Measurements from ENCODE around the gene ZDHHC9.
A peak's percentile ranks its signal among the peaks of the same experiment; 100 is the strongest.

Gene ZDHHC9

GRCh38 chrX:129831091-129831885, 12.4 kb downstream of the ZDHHC9 start:
- no peak for DNase-seq (ENCODE audit: low spot score)
- TF ChIP-seq CTCF (IDR thresholded peaks at IDR 0.05; ENCODE audit: extremely low read depth, missing control alignments): no peak

GRCh38 chrX:129830494-129830893, 13.2 kb downstream of the ZDHHC9 start:
- DNase-seq (ENCODE audit: low spot score): no peak
- no peak for TF ChIP-seq CTCF (IDR thresholded peaks at IDR 0.05; ENCODE audit: extremely low read depth, missing control alignments)

GRCh38 chrX:129825746-129826505, 17.8 kb downstream of the ZDHHC9 start:
- no peak for TF ChIP-seq CTCF (IDR thresholded peaks at IDR 0.05; ENCODE audit: extremely low read depth, missing control alignments)
- DNase-seq (ENCODE audit: low spot score): no peak

DNA sequence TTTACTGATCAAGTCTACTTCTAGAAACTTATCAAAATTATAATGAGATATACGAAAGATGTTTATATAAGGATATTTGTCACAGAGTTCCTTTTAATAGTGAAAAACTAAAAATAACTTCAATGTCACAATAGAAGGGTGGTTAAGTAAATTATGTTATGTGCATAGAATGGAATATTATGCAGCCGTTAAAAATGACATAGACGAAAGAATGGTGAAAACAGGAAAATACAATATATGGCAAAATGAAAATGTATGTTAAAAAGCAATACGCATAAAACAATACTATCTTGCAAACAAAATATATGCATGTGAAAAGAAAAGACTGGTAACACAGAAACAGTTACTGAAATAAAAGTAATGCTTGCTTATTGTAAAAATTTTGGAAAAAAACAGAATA, 19.1 kb downstream of the ZDHHC9 start:
- DNase-seq (ENCODE audit: low spot score): no peak
- TF ChIP-seq CTCF (IDR thresholded peaks at IDR 0.05; ENCODE audit: extremely low read depth, missing control alignments): no peak

GRCh38 chrX:129823522-129823921, 20.2 kb downstream of the ZDHHC9 start:
- no peak for DNase-seq (ENCODE audit: low spot score)
- no peak for TF ChIP-seq CTCF (IDR thresholded peaks at IDR 0.05; ENCODE audit: extremely low read depth, missing control alignments)

DNA sequence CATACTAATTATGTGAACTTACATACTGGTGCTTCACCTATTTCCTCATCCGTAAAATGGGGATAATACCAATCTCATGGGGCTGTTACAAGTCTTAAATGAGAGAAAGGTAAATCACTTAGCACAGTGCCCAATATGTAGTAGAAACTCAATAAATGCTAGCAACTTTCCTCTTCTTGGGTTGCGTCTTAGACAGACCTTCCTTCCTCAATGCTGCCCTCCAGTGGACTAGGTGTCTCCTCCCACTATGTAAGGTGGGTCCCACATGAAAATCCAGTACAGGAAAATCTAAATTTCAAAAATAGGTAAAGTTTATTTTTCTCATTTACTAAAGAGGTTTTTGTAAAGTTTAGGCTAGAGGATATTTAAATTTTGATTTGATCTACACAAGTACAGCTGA, 20.6 kb downstream of the ZDHHC9 start:
- peak; percentile 35 for TF ChIP-seq CTCF (IDR thresholded peaks at IDR 0.05; ENCODE audit: extremely low read depth, missing control alignments)
- DNase-seq (ENCODE audit: low spot score): peak; percentile 38

DNA sequence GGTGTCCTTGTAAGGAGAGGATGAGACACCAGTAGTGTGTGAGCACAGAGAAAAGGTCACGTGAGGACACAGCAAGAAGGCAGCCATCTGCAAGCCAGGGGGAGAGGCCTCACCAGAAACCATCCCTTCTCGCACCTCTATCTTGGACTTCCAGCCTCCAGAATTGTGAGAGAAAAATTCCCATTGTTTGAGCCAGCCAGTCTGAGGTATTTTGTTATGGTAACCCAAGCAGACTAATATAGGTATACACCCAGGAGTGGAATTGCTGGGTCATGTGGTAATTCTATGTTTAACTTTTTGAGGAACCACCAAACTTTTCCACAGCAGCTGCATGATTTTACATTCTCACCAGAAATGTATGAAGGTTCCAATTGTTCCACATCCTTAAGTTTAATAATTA, 25.6 kb downstream of the ZDHHC9 start:
- no peak for DNase-seq (ENCODE audit: low spot score)
- TF ChIP-seq CTCF (IDR thresholded peaks at IDR 0.05; ENCODE audit: extremely low read depth, missing control alignments): no peak

Data from GM20000 (cell line).